Sigmoid colon (tissue), 4 donors: ENCODE data around the gene NOTUM.

Experiments
- POLR2A ChIP-seq, 2 donors: fragments of 450-650 bp; IDR thresholded peaks; one replicate each; pipeline ENCODE4 v1.6.1; 2016; ENCODE audit warnings: antibody characterized with exemption in 2 of 2, mild to moderate bottlenecking in 2 of 2, moderate library complexity in 2 of 2
- POLR2AphosphoS5 ChIP-seq, 4 donors: sonication (generic); formaldehyde crosslinking; IDR thresholded peaks; one replicate each; pipeline ENCODE4 v1.6.1; 2017; ENCODE audit warnings: antibody characterized with exemption in 4 of 4
- TF ChIP-seq, protein P1 (sequence below), 4 experiments: fragments of 450-650 bp in 3 of 4; fragments of 200-600 bp in 1 of 4; IDR thresholded peaks; one replicate each; pipeline ENCODE4 v1.5.1; 2016 to 2019; ENCODE audit warnings: antibody characterized with exemption in 4 of 4, mild to moderate bottlenecking in 3 of 4, moderate library complexity in 2 of 4

DNA sequence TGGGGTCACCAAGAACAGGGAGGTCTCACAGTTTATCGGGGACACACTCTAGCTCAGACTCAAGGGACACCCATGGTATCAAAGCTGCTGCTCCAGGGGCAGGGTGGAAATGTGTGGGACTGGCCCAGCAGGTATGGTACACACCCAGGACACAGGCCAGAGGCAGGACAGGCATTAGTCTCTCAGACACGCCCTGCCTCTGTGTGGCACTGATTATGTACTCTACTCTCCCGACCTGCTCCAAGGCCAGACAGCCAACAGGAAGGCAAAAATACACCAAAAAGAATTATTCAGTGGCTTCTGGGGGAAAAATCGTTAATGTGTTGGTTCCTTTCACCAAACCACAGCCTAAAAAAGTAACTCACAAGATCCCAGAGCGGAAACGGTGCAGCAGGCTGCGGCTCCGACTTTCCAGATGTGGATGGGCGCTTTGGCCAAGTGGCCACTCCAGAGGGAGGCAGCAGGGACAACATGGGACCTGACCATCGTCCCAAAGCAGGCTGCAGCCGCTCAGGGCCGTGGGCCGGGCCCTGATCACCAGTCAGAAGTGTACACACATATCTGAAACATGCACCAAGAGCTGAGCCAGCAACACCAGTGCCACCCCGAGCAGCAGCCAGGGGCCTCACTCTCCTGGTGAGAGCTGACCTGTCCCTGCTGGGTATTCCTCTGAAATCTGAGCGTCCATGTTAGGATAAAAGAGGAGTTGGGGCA is 42.0 kb downstream of the NOTUM start:
- TF ChIP-seq, protein P1, sequence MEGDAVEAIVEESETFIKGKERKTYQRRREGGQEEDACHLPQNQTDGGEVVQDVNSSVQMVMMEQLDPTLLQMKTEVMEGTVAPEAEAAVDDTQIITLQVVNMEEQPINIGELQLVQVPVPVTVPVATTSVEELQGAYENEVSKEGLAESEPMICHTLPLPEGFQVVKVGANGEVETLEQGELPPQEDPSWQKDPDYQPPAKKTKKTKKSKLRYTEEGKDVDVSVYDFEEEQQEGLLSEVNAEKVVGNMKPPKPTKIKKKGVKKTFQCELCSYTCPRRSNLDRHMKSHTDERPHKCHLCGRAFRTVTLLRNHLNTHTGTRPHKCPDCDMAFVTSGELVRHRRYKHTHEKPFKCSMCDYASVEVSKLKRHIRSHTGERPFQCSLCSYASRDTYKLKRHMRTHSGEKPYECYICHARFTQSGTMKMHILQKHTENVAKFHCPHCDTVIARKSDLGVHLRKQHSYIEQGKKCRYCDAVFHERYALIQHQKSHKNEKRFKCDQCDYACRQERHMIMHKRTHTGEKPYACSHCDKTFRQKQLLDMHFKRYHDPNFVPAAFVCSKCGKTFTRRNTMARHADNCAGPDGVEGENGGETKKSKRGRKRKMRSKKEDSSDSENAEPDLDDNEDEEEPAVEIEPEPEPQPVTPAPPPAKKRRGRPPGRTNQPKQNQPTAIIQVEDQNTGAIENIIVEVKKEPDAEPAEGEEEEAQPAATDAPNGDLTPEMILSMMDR (IDR thresholded peaks at IDR 0.05) = no peak
- TF ChIP-seq POLR2AphosphoS5 (IDR thresholded peaks at IDR 0.05) (no peak), POLR2A (IDR thresholded peaks at IDR 0.05) (no peak)
